A549 (cell line): ENCODE measurements around the gene PARP6. TPM values are rescaled to one million over a fixed set of nuclear protein-coding genes. Genes with fewer than 3 reads are reported as not detected.

Source experiments
- BCL3 ChIP-seq: fragments of >200 bp; sonication (Bioruptor Twin); formaldehyde crosslinking; IDR thresholded peaks from 3 replicates; pipeline ENCODE4 v1.6.1; 2016
- BHLHE40 ChIP-seq: IDR thresholded peaks from 2 replicates; pipeline ENCODE4 v1.6.1; 2012; ENCODE audit warnings: low read depth, low read length, inconsistent platforms
- CEBPB ChIP-seq, 2 experiments: fragments of >200 bp in 1 of 2; sonication (Bioruptor Twin) in 1 of 2; formaldehyde crosslinking in 1 of 2; IDR thresholded peaks; 2 replicates each; pipeline ENCODE4 v1.6.1; 2012 to 2016
- CHD2 ChIP-seq: fragments of 150-350 bp; IDR thresholded peaks from 2 replicates; pipeline ENCODE4 v1.6.1; 2014; ENCODE audit warnings: low read length; ENCODE audit not compliant: partially characterized antibody
- CHD4 ChIP-seq: fragments of 200-600 bp; sonication (generic); IDR thresholded peaks from 2 replicates; pipeline ENCODE4 v1.6.1; 2016; ENCODE audit warnings: antibody characterized with exemption, mild to moderate bottlenecking, borderline replicate concordance
- CTCF ChIP-seq: fragments of >200 bp; sonication (Bioruptor Twin); formaldehyde crosslinking; IDR thresholded peaks from 3 replicates; pipeline ENCODE4 v1.5.1; 2016
- EHF ChIP-seq: fragments of 250-450 bp; sonication (Bioruptor Pico); IDR thresholded peaks from 2 replicates; pipeline ENCODE4 v1.5.0; 2020; ENCODE audit warnings: mild to moderate bottlenecking
- EHMT2 ChIP-seq: fragments of 200-600 bp; sonication (generic); IDR thresholded peaks from 2 replicates; pipeline ENCODE4 v1.6.1; 2016; ENCODE audit warnings: antibody characterized with exemption, low read depth, mild to moderate bottlenecking, moderate library complexity
- FOSL2 ChIP-seq, 2 experiments: fragments of 450-650 bp in 1 of 2; fragments of >200 bp in 1 of 2; sonication (Bioruptor Twin) in 1 of 2; formaldehyde crosslinking; IDR thresholded peaks; 2 replicates each; pipeline versions ENCODE4 v1.5.0 to v1.6.1; 2016 to 2020; ENCODE audit warnings: mild to moderate bottlenecking in 1 of 2, moderate library complexity in 1 of 2
- FOXS1 ChIP-seq: fragments of 250-450 bp; sonication (Bioruptor Pico); IDR thresholded peaks from 2 replicates; pipeline ENCODE4 v1.5.0; 2020; ENCODE audit warnings: mild to moderate bottlenecking, moderate library complexity
- GATA3 ChIP-seq: IDR thresholded peaks from 2 replicates; pipeline ENCODE4 v1.6.1; 2012; ENCODE audit warnings: borderline replicate concordance
- HDAC2 ChIP-seq: fragments of 200-600 bp; sonication (generic); IDR thresholded peaks from 2 replicates; pipeline ENCODE4 v1.6.1; 2016
- HEYL ChIP-seq: fragments of 250-450 bp; sonication (Bioruptor Pico); IDR thresholded peaks from 2 replicates; pipeline ENCODE4 v1.8.0; 2021; ENCODE audit warnings: mild to moderate bottlenecking, moderate library complexity
- HMGXB4 ChIP-seq: fragments of 250-450 bp; sonication (Bioruptor Pico); IDR thresholded peaks from 2 replicates; pipeline ENCODE4 v1.5.0; 2021; ENCODE audit warnings: mild to moderate bottlenecking, moderate library complexity, borderline replicate concordance
- HOXA7 ChIP-seq: fragments of 250-450 bp; sonication (Bioruptor Pico); IDR thresholded peaks from 2 replicates; pipeline ENCODE4 v1.5.0; 2020; ENCODE audit warnings: mild to moderate bottlenecking, moderate library complexity
- HOXB13 ChIP-seq: fragments of 250-450 bp; sonication (Bioruptor Pico); IDR thresholded peaks from 2 replicates; pipeline ENCODE4 v1.5.0; 2020; ENCODE audit warnings: low read depth, mild to moderate bottlenecking, moderate library complexity
- JUN ChIP-seq, 2 experiments: fragments of >200 bp; sonication (Bioruptor Twin); formaldehyde crosslinking; IDR thresholded peaks; 2 replicates in 1 of 2; 3 replicates in 1 of 2; pipeline ENCODE4 v1.6.1; 2016 to 2017
- JUNB ChIP-seq: fragments of >200 bp; sonication (Bioruptor Twin); formaldehyde crosslinking; IDR thresholded peaks from 2 replicates; pipeline ENCODE4 v1.6.1; 2016
- KDM1A ChIP-seq: fragments of 200-600 bp; sonication (generic); IDR thresholded peaks from 2 replicates; pipeline ENCODE4 v1.6.1; 2016; ENCODE audit warnings: low read depth, mild to moderate bottlenecking
- MAFK ChIP-seq: fragments of 450-650 bp; IDR thresholded peaks from 2 replicates; pipeline ENCODE4 v1.6.1; 2014; ENCODE audit not compliant: partially characterized antibody
- MAZ ChIP-seq: fragments of 150-350 bp; IDR thresholded peaks from 2 replicates; pipeline ENCODE4 v1.6.1; 2014; ENCODE audit warnings: antibody characterized with exemption, low read depth, low read length, borderline replicate concordance
- MYC ChIP-seq: IDR thresholded peaks from 2 replicates; pipeline ENCODE4 v1.6.1; 2012; ENCODE audit warnings: mild to moderate bottlenecking, inconsistent platforms, low read length, improper control_type of control experiment, borderline replicate concordance
- NFE2L2 ChIP-seq: fragments of 150-350 bp; conservative IDR thresholded peaks from 2 replicates; pipeline ENCODE4 v1.6.1; 2014; ENCODE audit warnings: low read length
- NPAS2 ChIP-seq: fragments of 250-450 bp; sonication (Bioruptor Pico); IDR thresholded peaks from 2 replicates; pipeline ENCODE4 v1.8.0; 2022; ENCODE audit warnings: mild to moderate bottlenecking, moderate library complexity, borderline replicate concordance
- PBX3 ChIP-seq: IDR thresholded peaks from 2 replicates; pipeline ENCODE4 v1.6.1; 2012
- PHF8 ChIP-seq: fragments of 200-600 bp; sonication (generic); IDR thresholded peaks from 2 replicates; pipeline ENCODE4 v1.6.1; 2016; ENCODE audit warnings: low read depth, mild to moderate bottlenecking, antibody characterized with exemption, moderate library complexity, borderline replicate concordance
- POLR2A ChIP-seq: IDR thresholded peaks from 2 replicates; pipeline ENCODE4 v1.6.1; 2012; ENCODE audit warnings: mild to moderate bottlenecking, low read length
- RAD21 ChIP-seq, 2 experiments: fragments of >200 bp in 1 of 2; sonication (Bioruptor Twin) in 1 of 2; formaldehyde crosslinking in 1 of 2; IDR thresholded peaks in 1 of 2; conservative IDR thresholded peaks in 1 of 2; 2 replicates in 1 of 2; 3 replicates in 1 of 2; pipeline ENCODE4 v1.6.1; 2012 to 2018; ENCODE audit warnings: inconsistent platforms in 1 of 2
- RFX5 ChIP-seq: fragments of 450-650 bp; IDR thresholded peaks from 2 replicates; pipeline ENCODE4 v1.7.1; 2014; ENCODE audit warnings: antibody characterized with exemption, mild to moderate bottlenecking, moderate library complexity
- RNF2 ChIP-seq: fragments of 200-600 bp; sonication (generic); IDR thresholded peaks from 2 replicates; pipeline ENCODE4 v1.6.1; 2016; ENCODE audit warnings: low read depth, mild to moderate bottlenecking, antibody characterized with exemption, moderate library complexity, borderline replicate concordance
- SMC3 ChIP-seq: fragments of >200 bp; sonication (Bioruptor Twin); formaldehyde crosslinking; IDR thresholded peaks from 3 replicates; pipeline ENCODE4 v1.6.1; 2018; ENCODE audit warnings: inconsistent platforms
- SREBF2 ChIP-seq: fragments of 450-650 bp; IDR thresholded peaks from 2 replicates; pipeline ENCODE4 v1.6.1; 2014; ENCODE audit warnings: mild to moderate bottlenecking, moderate library complexity
- USF2 ChIP-seq: fragments of 450-650 bp; IDR thresholded peaks from 2 replicates; pipeline ENCODE4 v1.6.1; 2014; ENCODE audit warnings: antibody characterized with exemption
- ZC3H11A ChIP-seq: fragments of 450-650 bp; IDR thresholded peaks from 2 replicates; pipeline ENCODE4 v1.6.1; 2014; ENCODE audit warnings: antibody characterized with exemption, mild to moderate bottlenecking
- ZFP36 ChIP-seq: fragments of 450-650 bp; IDR thresholded peaks from 2 replicates; pipeline ENCODE4 v1.6.1; 2014; ENCODE audit warnings: borderline replicate concordance; ENCODE audit not compliant: partially characterized antibody
- ZNF302 ChIP-seq: fragments of 250-450 bp; sonication (Bioruptor Pico); IDR thresholded peaks from 2 replicates; pipeline ENCODE4 v1.9.0; 2021; ENCODE audit warnings: inconsistent platforms, mild to moderate bottlenecking, moderate library complexity
- ZSCAN20 ChIP-seq: fragments of 250-450 bp; sonication (Bioruptor Pico); IDR thresholded peaks from 2 replicates; pipeline ENCODE4 v1.8.0; 2022; ENCODE audit warnings: mild to moderate bottlenecking, moderate library complexity
- polyA plus RNA-seq, 4 experiments: library from polyadenylated mRNA; depleted of rRNA in 3 of 4; stranded (reverse); fragments of >200 nt; fragmentation: RNase III in 1 of 4; extraction: RNeasy Plus Mini Kit Qiagen cat#74134 plus additional on column Dnase treatment in 1 of 4; gene quantifications; 2 replicates in 3 of 4; 3 replicates in 1 of 4; pipeline ENCODE4 v1.2.3, GENCODE V29; 2011 to 2017

Gene PARP6
- polyA plus RNA-seq, 2 of the 4 experiments (the other 2 are of a cell fraction): 78.0 to 167 TPM

GRCh38 chr15:72231066-72231832 is 41.1 kb downstream of the PARP6 start, which contains the start of gene PKM (continued):
- TF ChIP-seq ZNF302 (CRISPR knock-in tag): no peak
- TF ChIP-seq ZC3H11A: no peak
- TF ChIP-seq PBX3: peak; percentile 97
- TF ChIP-seq HOXB13 (CRISPR knock-in tag): no peak; the same call in 1 of the 2 replicates
- TF ChIP-seq CEBPB (IDR thresholded peaks at IDR 0.05): peak in 1 of 2 experiments; percentile 63; a peak in 1 of 4 replicates
- TF ChIP-seq HEYL (CRISPR knock-in tag): no peak
- peak; percentile 99 for TF ChIP-seq BCL3
- TF ChIP-seq GATA3: peak; percentile 60
- no peak for TF ChIP-seq CHD4
- TF ChIP-seq JUNB: 0 out of 2 replicates have a peak, but pooled peaks have one; percentile 24
- no peak for TF ChIP-seq KDM1A
- TF ChIP-seq USF2: peak; percentile 4; the same call in 1 of the 2 replicates
- no peak for TF ChIP-seq SREBF2
- TF ChIP-seq FOSL2 (IDR thresholded peaks at IDR 0.05): no peak
- peak; percentile 63; the same call in 1 of the 2 replicates for TF ChIP-seq FOSL2 (CRISPR knock-in tag; IDR thresholded peaks at IDR 0.05)
- TF ChIP-seq RNF2: no peak
- TF ChIP-seq SMC3: peak; percentile 35; the same call in 2 of the 3 replicates
- no peak; the same call in 1 of the 2 replicates for TF ChIP-seq NPAS2
- peak; percentile 100 for TF ChIP-seq POLR2A
- no peak for TF ChIP-seq ZSCAN20
- peak; percentile 94 to 99; a peak in 4 of 5 replicates for TF ChIP-seq JUN (IDR thresholded peaks at IDR 0.05)
- TF ChIP-seq NFE2L2: no peak
- peak; percentile 83; the same call in 1 of the 2 replicates for TF ChIP-seq MYC
- TF ChIP-seq HMGXB4 (CRISPR knock-in tag): no peak
- TF ChIP-seq RAD21 (conservative IDR thresholded peaks at IDR 0.05 in 1 of 2, IDR thresholded peaks at IDR 0.05 in 1 of 2): no peak; a peak in 1 of 5 replicates
- no peak for TF ChIP-seq ZFP36
- TF ChIP-seq CHD2: peak; percentile 86
- TF ChIP-seq PHF8: peak; percentile 37; the same call in 1 of the 2 replicates
- TF ChIP-seq HOXA7 (CRISPR knock-in tag): peak; percentile 69; the same call in 1 of the 2 replicates
- TF ChIP-seq EHF (CRISPR knock-in tag): no peak
- no peak; the same call in 1 of the 2 replicates for TF ChIP-seq MAZ
- no peak for TF ChIP-seq MAFK
- TF ChIP-seq BHLHE40: no peak
- no peak for TF ChIP-seq CTCF
- peak; percentile 77 for TF ChIP-seq RFX5
- no peak for TF ChIP-seq EHMT2
- no peak for TF ChIP-seq FOXS1 (CRISPR knock-in tag)
- no peak for TF ChIP-seq HDAC2
